Stimulated activated CD8-positive, alpha-beta memory T cell treated with anti-CD3 and anti-CD28 coated beads, Interleukin-7, amount 100 ng/mL, for 4 hours (primary cell): ENCODE results near the gene HEBP1.
A peak's percentile ranks its signal among the peaks of the same experiment; 100 is the strongest.

Experiments
- DNase-seq, 2 donors: peaks; one replicate each; pipeline ENCODE4 v3.0.0-alpha.2; 2020; ENCODE audit warnings: low read depth in 2 of 2

HEBP1 gene

DNA sequence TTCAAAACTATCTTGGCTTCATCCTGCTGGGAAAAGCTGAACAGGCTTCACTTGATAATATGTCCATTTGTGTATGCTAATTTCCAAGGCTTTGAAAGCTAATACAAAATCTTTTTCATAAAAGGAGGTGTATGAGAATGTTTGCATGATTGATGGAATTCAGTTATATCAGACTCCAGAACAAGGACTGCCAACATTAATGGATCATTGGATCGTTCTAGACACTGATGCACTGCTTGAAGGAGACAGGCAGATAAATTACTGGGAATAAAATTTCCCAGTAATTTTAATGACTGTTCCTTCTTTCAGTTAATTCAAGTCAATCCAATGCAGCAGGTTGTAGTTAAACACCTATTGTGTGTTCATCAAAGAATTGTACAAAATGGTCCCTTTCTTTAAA, 48.6 kb downstream of the HEBP1 start:
- DNase-seq = no peak

DNA sequence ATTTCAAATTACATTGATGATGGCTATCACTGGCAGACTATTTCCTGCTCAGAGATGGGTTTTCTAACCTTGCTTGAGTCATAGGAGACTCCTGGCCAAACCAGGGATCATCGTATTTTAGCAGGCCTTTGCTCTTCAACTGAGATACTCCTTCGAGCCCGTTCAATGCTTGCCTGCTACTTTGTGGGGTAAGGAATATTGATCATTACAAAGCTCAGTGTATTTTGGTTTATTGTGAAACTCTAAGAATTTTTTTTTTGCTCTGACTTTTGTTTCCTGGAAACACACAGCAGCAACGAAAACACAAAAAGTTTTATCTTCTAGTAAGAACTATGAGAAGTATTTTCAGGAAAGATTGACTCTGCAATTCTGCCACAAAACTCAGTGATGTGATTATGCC, 52.2 kb downstream of the HEBP1 start:
- DNase-seq = no peak

DNA sequence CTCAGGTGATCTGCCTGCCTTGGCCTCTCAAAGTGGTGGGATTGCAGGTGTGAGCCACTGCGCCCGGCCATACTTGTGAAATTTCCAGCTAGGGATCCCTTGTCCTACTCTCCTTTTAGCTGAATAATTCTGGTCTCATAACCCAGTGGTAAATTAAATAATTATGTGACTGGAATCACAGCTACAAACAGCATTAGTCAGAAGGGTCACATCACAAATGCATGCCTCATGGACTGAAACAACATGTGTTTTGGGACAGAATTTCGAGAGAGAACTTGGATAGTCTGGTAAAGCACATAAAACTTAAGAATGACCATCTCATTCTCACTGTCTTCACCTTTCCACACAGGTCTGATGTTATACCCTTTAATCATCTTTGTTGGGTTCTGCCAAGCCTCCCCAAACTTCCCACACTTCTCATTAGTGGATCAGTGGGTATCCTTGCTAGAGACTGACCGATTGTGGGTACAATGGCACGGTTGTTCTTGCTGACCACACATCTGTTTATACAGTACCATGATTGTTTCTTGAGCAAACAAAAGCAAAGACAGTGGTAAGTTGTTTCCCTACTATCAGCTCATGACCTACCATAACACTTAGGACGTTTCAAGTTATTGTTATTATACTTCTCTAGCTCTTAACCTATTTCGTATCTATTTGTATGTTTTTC, 53.2 kb downstream of the HEBP1 start:
- DNase-seq = no peak

DNA sequence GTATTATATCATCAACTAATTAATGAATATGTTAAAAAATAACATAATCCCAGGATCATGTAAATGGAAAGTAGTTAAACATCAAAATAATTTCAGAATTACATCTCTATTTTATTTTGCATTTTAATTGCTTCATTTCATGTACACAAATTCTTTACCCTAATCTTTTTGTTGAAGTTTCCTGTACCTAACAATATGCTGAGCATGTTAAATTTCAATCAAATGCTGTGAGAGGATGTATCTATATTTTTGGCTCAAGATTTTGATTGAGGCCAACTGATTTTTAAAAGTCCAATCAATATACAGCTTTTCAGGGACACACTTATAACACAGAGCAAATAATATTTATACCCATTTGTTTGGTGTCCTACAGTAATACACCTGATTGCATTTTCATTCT, 54.5 kb downstream of the HEBP1 start:
- DNase-seq = no peak

DNA sequence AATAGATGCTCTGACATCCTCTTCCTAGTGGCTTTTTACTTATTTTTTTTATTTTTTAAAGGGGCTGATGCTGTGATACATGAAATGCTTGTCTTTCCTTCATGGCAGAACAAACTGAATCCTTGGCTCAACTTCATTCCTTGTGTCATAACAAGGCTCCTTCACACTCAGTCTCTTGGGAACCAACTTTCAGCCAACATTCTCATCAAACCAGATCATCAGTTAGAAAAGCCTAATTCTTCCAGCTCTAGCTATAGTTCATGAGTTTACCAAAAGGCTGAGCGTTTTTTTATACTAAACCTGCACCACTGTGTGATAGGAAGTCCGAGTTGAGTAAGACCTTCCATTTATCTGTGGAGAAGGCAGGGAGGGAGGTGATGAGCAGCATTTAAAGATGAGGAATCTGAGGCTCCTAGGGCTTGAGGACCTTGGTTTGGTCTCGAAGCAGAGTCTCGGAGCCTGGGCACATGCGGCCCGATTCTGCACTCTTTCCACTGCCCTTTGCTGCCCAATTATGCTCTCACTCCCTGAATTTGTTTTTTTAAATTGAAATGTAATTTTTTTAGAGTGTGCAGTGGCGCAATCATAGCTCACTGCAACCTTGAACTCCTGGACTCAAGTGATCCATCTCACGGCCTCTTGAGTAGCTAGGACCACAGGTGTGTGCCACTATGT, 56.3 kb downstream of the HEBP1 start:
- no peak for DNase-seq

DNA sequence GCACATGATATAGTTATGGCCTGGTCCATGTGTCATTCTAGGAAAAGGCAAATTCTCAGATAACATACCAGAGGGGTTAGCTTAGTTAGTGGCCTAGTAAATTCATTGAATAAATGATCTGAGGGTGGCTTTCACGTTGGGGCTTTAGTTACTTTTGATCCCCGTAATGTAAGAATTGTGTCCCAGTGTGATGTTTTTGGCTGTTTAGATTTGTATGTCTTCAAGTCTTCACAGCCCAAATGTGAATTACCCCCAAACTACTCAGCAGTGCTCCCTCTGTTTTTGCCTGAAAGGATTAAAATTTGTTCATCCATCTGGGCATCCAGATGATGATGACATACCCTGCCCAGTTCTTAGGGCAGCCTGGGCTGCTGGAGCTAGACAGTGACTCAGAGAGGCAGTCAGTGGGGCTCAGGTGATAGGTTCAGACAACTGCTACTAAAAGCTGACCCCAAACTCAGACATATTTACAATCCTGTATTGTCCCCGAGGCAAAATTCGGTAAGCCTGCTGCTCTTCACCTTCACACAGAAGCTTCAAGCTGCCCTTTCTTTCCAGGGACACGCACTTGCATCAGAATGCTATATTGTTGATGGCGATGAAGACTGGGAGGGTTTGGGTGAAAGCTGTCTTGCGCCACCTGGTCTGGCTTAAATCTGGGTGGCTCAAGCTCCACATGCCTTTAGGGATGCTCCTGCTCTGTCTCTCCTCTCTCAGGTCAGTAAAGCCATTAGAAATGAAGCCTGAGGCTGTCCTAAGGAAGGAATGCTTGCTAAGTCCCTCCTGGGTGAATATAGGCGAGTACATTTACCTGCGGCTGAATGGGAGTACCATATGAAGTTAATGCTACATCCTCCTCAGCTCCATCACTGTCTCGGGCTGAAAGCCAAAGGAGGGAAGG, 58.4 kb downstream of the HEBP1 start:
- no peak for DNase-seq

DNA sequence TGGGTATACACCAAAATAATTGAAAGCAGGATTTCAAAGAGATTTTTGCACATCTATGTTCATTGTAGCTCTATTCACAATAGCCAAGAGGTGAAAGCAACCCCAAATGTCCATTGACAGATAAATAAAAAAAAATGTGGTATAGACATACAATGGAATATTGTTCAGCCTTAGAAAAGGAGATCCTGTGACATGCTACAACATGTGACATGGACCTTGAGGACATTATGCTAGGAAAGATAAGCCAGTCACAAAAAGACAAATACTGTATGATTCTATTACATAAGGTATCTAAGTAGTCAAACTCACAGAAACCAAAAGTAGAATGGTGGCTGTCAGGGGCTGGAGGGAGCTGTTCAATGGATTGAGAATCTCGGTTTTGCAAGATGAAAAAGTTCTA, 60.2 kb downstream of the HEBP1 start:
- DNase-seq = no peak

DNA sequence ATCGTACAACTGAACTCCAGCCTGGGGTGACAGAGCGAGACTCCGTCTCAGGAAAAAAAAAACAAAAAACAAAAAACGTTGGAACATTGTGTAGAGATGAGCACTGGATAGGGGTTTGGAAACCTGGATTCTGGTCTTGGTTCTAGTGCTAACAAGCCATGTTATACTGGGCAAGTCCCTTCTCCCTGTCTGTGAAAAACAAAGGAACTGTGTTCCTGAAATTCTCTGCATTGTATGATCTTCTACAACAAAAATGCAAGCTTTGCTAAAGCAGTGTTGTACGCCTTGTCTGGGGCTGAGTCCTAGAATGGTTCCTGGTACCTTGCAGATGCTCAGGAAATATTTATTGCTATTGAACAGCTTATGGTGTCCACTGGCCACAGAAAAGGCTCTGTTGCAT, 61.5 kb downstream of the HEBP1 start:
- no peak for DNase-seq

DNA sequence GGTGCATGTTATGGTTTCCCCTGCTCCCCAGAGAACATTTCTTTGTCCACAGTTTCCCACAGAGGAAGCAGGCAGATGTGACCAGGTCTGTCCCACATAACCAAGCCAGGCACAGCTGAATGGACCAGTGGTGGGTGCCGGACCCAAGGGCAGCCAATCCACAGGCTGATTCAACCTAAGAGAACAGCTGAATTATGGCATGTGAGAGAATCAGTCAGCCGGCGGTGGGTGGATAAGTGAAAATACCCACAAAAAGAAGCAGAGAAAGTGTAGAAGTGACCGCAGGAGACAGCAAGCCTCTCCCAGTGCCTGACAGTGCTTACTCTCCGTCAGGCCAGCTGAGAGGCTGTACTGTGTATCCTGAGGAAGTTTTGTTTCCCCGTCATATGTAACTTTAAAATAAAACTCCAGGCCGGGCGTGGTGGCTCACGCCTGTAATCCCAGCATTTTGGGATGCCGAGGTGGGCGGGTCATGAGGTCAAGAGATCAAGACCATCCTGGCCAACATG, 63.0 kb downstream of the HEBP1 start:
- DNase-seq = no peak

DNA sequence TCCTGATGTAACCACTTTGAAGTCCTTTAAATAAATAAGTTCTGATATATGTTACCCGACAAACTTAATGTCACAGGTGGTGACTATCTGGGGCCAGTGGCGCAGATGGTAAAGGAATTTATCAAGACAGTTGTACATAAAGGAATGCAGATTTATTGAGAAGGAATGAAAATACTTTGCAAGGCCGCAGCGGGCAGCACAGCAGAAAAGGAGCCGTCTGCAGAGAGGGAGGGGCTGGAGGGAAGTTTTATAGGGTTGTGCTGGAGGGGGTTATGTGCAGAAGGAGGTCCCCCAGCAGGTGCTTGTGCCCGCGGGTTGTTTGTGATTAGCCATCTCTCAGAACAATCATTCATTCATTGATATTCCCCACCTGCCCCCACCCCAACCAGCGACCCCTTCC, 65.5 kb downstream of the HEBP1 start:
- DNase-seq = no peak

DNA sequence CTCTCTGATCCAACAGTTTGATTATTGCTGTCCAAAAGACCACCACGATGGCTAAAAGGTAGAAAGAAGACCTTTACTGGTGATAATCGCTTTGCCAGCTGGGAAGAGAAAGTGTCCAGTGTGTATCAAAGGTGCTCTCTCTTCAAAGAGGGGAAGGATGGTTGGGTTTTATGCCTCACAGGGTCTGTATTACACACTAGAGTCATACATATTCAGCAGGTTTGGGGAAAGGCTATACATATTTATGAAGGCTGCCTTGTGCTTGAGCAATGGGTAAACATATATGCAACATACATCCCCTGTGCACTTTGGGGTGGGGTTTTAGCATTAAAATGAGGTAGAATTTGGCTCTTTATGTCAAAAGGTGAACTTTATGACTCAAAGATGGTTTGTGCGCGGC, 66.3 kb downstream of the HEBP1 start:
- no peak for DNase-seq

DNA sequence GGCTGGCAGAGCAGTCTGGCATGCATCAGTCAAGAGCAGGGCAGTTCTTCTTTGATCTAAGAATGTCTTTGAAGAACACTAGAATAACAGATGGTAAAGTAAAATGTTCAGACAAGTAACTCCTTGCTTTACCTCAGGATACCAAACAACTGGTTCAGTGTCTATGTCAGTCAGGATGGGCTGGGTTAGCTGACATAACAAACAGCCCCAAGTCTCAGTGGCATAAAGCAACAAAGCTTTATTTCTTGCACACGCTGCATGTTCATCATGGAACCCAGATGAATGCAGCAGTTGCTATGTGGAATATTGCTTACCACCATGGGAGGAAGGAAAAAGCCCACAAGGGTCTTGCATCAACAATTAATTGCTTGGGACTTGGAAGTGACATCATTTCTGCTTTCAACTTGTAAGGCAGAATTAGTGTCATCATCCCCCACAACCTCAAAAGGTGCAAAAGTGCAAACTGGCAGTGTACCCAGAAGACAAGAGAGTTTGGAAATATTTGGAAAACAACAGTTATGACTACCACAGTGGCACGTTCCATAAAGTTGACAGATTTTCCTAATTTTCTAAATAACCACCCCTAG, 69.3 kb downstream of the HEBP1 start:
- DNase-seq = no peak

DNA sequence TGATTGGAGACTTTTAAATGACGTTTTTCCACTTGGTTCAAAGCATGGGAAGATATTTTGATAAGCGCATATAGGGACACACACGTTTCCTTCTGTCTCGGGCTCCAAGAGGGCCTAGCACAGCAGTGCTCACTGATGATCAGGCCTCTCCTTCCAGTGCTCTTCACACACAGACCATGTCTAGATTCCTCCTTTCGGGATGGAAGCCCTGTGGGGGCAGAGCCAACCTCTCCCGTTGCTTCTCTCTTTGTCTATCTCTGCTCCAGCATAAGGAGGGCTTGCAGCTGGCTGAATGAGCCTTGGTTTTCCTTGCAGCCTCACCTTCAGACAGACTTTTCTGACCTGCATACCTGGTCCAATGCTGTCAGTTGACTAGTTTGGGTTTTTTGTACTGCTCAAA, 70.4 kb downstream of the HEBP1 start:
- no peak for DNase-seq

DNA sequence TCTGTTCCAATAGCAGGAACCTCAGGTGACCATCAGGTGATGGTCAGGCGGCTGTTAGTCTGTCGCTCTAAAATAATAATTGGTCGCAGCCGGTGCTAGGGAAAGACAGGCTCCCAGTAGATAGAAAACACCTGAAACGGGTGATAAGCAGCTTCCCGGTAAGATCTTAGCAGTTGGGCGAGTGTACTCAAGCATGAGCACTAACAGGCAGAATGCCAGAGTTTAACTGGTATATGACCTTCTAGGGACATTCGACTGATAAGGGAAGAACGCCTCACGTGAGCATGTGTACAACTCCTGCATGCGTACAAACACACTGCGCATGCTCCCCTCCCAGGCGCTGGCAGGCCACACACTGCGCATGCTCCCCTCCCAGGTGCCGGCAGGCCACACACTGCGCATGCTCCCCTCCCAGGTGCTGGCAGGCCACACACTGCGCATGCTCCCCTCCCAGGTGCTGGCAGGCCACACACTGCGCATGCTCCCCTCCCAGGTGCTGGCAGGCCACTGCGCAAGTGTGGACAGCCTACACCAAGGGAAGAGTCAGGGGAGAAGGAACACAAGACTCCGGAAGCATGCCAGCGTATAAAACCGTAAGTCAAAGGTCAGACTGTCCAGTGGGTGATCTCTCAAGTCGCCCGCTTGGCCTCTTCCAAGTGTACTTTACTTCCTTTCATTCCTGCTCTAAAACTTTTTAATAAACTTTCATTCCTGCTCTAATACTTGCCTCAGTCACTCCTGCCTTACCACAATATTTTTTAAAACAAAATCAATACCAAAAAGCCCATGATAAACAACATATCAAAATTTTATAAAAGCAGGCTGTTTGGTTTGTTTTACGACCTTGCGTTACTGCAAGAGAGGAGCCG, 72.6 kb downstream of the HEBP1 start:
- peak in 1 of 2 donors; percentile 21 for DNase-seq

DNA sequence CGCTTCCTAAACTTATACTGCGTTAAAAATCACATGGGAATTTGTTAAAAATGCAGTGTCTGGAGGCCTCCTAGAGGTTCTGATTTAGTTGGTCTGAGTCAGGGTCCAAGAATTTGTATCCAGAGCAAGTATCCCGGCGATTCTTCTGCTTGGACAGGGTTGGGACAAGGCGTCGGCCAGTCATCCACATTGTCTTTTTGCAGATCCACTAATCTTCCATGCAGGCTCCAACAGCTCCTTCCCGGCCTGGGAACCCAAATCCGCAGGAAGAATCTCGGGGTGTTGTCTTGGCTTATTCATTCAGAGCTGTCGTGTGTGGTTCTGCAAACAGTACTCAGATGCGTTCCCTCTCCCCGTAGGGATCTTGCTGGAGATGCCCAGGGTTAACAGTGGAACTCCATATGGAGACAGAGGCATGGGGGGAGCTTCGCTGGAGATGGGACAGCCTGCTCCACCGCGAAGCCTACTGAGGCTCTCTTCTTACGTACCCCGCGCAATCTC, 73.4 kb downstream of the HEBP1 start:
- no peak for DNase-seq

DNA sequence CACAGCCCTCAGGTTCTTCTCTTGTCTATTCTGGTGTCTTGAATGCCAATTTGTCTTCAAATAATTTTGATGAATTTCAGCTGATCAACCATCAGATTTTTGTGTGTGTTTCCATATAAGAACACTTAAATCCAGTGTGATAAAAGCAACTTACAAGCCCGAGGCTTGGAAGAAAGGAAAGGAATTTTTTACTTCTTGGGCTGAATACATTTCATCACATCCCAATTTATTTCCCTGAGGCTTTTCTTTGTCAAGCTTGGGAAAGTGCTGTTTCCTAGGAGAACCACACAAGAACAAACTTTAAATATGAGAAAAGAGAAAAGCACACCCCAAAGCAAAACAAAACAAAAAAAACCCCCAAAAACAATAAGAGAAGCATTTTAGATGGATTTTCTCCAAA, 74.7 kb downstream of the HEBP1 start:
- DNase-seq = no peak
